GM19239 (cell line): ENCODE data around the gene LY6G6F.

ENCODE experiments used
- DNase-seq: peaks from one replicate; pipeline ENCODE4 v3.0.0; 2011; ENCODE audit warnings: low spot score; ENCODE audit not compliant: insufficient read length
- FAIRE-seq: peaks from 2 replicates; lab custom pipeline; 2011; peaks lifted over from hg19 to GRCh38; lab: Jason Lieb, UNC

The LY6G6F gene

DNA sequence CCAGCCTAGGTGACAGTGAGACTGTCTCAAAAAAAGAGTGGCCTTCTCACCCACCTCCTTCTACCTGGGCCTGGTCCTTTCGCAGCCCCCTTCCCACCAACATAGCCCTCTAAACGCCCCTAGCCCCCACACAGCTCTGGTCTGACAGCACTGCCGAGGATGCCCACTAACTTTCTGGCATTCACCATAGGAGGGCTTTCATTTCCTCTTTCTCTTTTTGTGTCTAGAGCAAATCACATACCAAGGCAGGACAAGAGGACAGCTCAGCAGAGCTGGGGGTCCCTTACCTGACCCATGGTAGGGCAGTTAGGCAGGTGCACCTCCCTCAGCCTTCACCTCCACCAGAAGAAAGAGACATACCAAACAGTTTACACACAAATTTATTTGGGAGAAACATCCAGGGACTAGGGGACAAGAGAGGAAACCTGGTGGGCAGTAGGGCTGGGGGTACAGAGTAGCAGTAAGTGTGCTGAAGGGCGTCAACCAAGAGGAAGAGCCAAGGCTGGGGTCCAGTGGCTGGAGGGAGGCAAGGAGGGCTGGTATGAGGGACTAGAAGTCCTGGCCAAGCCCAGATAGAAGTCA lies 30.3 kb upstream of the LY6G6F start:
- no peak for DNase-seq
- FAIRE-seq = no peak

DNA sequence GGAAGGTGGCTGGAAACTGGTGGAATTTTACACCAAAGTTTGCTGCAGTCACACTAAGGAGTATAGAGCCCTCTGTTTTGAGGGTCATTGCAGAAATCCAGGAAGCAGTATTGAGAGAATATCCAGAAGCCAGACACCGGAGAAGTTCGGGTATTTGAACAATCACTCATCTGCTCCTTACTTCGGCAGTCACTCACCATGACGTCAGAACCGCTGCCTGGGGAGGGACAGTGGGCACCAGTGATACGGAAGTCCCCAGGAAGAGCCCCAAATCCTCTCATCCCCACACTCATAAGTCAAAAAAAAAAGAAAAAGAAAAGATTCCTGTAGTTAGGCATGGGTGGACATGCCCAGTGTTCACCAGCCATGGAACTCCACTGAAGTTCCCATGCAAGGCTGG lies 29.8 kb upstream of the LY6G6F start:
- FAIRE-seq (no peak), DNase-seq (no peak)

- DNase-seq (no peak), FAIRE-seq (no peak)
These were observed 28.7 kb upstream of the LY6G6F start for GRCh38 chr6:31677955-31678354.

DNA sequence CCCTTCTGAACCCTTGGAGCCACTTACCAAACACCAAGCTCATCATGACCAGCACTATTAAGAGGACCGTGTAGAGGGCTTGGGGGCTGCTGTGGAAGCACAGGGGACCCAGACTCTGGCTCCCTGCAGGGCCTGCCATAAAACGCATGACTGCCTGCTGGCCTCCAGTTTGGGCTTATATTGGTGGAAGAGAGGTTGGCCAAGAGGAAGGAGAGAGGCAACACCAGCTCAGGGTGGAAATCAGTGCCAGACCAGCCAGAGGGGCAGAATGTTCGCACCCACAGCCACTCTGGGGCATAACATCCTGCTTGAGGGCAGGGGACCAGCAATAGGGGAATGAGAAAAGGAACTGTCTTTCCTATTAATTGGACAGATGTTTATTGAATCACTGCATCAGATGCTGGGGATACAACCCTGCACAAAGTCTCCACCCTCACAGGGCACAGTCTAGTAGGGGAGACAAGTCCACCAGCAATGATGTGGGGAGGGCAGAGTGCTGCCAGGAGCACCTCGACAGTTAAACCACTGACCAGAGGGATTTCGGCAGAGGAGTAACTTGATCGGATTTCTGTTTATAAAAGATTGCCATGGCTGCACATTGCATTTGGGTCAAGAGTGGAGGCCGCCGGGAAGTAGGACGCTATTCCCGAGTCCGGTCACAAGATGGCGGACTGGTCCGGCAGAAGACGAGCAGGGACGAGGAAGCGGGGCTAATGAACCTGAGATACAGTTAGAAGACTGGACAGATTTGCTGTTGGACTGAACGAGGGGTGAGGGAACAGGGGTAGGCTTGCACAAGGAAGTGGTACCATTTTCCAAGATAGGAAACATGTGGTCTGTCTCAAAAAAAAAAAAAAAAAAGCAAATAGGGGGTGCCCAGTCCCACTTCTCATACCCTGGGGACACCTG lies 26.2 kb upstream of the LY6G6F start, which contains the start of gene LY6G5C:
Gene LY6G5C (minus strand): TSS at position 842 of the 909 bp plus-strand sequence. CDS start 694 bp downstream, at position 148.
- peak; percentile 53 for DNase-seq
- peak; percentile 90 for FAIRE-seq

DNA sequence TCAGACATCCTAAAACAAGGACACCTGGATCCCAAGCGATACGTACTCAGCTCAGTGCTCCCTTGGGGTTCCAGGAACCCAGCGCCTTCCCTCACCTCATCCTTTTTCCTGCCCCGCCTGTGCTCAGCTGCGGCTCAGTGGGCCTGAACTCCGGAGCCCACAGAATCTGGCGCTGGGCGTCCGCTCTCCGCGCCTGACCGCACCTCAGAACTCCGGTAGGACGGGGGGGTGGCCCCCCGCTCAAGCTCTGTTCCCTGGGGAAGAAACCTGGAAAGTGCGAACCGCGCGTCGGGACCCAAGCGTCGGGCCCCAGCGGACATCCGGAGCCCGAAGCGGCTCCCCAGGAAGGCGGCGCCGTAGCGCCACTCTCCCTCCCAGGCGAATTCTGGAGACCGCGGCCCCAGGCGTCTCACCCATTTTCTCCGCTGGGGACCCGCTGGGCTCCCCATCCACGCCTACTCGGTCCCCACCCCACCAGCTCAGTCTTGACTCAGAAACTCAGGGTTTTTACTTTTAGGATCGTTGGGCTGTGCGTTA lies 25.5 kb upstream of the LY6G6F start:
- DNase-seq = peak; percentile 65
- FAIRE-seq = peak; percentile 67

DNA sequence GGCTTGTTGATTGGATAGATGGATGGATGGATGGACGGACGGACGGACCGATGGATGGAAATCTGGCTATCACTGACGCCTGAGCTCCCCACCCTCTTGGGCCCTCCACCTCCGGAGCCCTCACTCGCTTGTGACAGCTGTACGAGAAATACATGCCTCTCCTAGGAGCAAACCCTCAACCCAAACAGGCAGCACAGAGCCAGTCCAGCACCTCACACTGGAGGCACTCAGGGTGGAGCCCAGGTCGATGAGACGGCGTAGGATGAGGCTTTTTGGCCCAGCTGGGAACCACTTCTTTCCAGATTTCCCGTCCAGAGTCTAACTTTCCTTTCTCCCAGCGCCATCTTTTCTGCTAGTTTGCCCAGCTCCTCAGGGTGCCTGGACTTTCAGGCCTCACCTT lies 23.1 kb upstream of the LY6G6F start:
- no peak for FAIRE-seq
- DNase-seq = no peak

DNA sequence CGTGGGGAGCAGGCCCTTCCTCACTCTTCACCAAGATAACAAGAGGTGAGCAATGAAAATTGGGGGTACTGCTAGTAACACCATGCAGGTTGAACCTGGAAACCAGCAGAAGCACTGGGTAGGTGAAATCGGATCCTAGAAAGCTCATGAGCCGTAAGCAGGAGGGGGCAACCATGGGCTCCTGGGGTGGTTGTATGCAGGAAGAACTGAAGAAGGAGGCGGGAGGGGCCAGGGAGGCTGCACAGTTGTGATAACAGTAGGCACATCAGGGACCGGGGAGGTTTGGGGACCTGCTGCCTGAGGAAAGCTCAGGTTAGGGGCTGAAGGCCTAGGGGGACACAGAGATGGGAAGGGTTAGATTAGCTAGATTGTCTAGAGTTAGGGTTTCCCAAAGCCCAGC lies 20.2 kb upstream of the LY6G6F start:
- FAIRE-seq (no peak), DNase-seq (no peak)

- FAIRE-seq = no peak
These were observed 19.3 kb upstream of the LY6G6F start for GRCh38 chr6:31687321-31687720.

DNA sequence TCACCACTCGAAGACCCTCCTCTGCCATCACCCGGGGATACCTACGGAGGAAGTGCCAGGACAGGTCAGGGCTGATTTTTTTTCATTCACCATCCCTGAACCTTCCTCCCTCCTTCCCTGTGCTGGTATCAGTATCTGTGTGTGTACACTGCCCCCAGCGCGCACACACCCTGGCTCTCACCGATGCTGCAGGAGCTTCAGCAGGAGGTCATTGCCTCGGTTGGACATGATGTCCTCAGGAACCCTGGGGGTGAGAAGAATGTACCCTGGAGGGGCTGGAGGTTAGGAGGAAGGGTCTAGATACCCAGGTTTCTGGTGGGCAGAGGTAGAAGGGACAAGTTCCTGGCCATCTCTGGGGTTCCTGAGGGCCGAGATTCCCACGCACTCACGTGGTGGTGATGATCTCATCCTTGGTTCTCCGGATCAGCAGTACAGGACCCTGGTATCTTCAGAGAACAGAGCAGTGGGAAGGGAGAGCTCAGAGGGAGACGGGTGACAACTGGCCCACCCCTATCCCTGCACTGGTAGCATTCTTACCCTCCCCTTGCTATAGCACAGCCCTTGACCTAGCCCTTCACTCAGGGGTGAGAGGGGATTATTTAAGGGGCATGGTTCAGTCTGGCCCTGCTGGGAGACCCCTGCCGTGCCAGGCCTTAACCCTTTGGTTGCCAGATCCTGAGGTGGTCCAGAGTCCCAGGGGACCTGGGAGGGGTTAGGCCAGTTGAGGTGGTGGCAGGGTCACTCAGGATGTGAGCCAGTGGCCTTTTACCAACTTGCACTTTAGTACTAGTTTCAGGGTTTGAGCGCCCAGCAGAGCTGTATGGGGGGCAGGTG lies 18.6 kb upstream of the LY6G6F start:
- no peak for FAIRE-seq
- no peak for DNase-seq

More at GRCh38 chr6:31687321-31687720, 19.3 kb upstream of the LY6G6F start:
- no peak for DNase-seq

DNA sequence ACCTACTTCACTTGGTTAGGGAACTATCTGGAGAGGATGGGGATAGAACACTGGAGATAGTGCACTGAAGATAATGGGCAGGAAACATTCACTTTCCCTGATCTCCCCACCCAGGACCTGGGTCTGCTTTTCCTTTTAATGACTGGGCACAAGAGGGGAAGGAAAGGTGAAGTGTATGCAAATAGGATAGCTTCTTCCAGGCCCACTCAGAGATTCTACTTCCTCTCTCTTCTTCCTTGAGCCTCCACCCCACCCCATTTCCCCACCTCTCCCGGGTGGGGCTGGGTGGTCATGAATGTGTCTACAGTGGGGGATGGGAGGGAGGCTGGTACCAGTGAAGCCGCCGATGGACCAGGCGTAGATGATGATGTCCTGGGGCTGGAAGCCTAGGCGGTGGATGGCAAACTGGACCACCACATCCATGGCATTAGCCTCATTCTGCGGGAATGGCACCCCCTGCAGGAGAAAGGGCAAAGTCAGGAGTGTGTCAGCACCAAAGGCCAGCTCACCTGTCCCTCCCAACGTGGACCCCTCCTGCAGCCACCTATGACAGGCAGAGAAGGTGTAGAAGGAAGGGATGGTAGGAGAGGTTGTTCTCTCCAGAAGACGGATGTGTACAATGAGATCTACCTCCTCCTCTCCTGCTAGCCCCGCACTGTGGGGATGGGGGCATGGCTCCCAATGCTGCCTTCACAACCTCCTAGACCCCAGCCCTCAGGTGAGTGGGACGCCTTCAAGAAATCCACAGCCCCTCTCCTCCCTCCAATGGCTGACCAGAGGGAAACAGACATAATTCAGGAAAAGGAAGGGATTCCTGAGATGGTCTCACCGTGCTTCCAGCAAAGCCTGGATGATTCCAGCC lies 17.2 kb upstream of the LY6G6F start:
- no peak for FAIRE-seq
- no peak for DNase-seq

DNA sequence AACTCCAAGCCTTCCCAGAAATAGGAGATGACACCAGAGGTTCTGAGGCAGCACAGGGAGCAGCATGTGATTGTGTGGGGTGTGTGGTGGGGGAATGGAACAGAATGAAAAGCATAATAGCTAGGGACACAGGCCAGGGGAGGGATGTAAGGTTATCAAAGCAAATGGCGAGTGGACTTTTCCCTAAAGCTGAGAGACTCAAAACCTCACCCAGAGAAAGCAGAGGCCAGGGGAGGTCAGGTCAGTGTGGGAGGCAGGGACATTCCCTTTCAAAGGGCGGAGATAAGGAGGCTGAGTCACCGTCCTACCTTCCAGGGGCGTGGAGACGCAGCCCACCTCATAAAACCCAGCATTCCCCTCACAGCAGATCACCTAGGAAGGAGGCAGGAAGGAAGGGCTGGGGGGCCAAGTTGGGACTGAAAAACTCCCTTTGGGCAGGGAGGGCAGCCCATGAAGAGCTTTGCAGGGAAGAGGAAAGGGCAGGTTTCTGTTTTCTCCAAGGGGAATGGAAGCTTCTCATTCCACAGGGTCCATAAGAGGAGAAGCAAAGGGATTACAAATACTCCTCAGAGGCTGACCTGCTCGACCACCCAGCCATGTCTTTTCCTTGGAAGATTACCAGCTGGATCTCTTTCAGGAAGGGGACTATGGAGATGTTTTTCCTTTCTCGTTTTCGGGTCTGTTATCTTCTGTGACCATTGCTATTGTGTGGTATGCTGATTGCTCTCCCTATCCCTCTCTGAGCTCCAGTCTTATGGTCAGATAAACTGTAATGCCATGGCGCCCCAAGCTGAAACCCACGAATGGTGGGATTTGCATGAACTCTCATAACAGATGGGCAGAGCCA lies 16.2 kb upstream of the LY6G6F start:
- DNase-seq = no peak
- FAIRE-seq = no peak

DNA sequence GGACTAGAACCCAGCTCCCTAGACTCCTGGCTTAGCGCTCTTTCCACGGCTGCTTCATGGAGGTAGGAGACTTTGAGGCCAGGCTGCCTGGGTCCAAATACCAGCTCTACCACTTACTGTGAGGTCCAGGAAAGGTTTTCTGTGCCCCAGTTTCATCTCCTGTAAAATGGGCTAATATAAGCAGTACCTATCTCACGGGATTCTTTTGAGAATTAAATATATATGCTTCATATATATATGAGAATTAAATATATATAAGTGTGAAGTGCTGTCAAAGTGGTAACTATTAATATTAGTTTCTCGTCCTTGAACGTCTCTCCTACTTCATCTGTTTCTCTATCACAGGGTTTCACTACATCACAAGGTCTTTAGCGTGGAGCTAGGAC lies 15.6 kb upstream of the LY6G6F start:
- FAIRE-seq = no peak
- no peak for DNase-seq

DNA sequence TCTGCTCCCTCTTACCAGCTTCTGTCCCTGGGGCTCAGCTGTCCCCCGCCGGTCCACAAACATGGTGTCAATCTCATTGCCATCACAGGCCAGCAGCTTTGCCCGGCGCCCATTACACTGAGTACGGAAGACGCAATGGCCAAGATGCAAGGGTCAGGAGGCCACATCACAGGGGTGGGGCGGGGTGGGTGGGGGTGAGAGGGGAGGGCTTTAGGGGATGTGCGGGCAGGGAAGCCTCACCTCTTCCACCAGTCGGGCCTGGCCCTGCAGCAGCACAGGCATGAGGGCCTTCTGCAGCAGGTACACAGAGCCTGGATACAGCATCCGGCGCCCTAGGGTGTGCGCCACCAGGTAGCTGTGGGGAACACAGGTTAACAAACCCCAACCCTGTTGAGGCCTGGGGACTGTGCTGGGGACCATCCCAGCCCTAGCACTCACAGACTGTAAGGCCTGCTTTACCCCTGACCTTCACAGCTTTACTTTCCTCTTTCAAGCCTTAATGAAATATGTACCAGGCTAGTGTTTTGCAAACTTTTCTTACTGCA lies 15.0 kb upstream of the LY6G6F start:
- FAIRE-seq = no peak
- DNase-seq = no peak

GRCh38 chr6:31692353-31692752 lies 14.3 kb upstream of the LY6G6F start:
- no peak for FAIRE-seq
- DNase-seq = no peak

- FAIRE-seq (no peak), DNase-seq (no peak)
These were observed 13.8 kb upstream of the LY6G6F start for GRCh38 chr6:31692886-31693285.

GRCh38 chr6:31693535-31693934 lies 13.1 kb upstream of the LY6G6F start:
- no peak for FAIRE-seq
- DNase-seq = no peak

- FAIRE-seq = no peak
- no peak for DNase-seq
These were observed 9.1 kb upstream of the LY6G6F start for GRCh38 chr6:31697555-31697954.

GRCh38 chr6:31700740-31701401 lies 5.8 kb upstream of the LY6G6F start:
- no peak for DNase-seq
- no peak for FAIRE-seq
